WTC11 (cell line): ENCODE data around the gene MAP3K7.

Source experiments
- ATF1 ChIP-seq: sonication (generic); formaldehyde crosslinking; IDR thresholded peaks from 2 replicates; pipeline ENCODE4 v1.8.1; 2023; ENCODE audit warnings: mild to moderate bottlenecking, moderate library complexity, missing genetic modification reagents
- CREB1 ChIP-seq: sonication (generic); formaldehyde crosslinking; IDR thresholded peaks from 2 replicates; pipeline ENCODE4 v1.8.0; 2023; ENCODE audit warnings: mild to moderate bottlenecking, missing genetic modification reagents
- EMX1 ChIP-seq: fragments of 250-450 bp; sonication (Bioruptor Pico); IDR thresholded peaks from 2 replicates; pipeline ENCODE4 v1.8.0; 2021; ENCODE audit warnings: mild to moderate bottlenecking
- FOXK1 ChIP-seq: sonication (generic); formaldehyde crosslinking; IDR thresholded peaks from 2 replicates; pipeline ENCODE4 v1.8.0; 2022; ENCODE audit warnings: mild to moderate bottlenecking, moderate library complexity, missing genetic modification reagents
- JUN ChIP-seq: sonication (generic); formaldehyde crosslinking; IDR thresholded peaks from 2 replicates; pipeline ENCODE4 v1.8.0; 2023; ENCODE audit warnings: mild to moderate bottlenecking, missing genetic modification reagents
- OVOL2 ChIP-seq: fragments of 250-450 bp; sonication (Bioruptor Pico); IDR thresholded peaks from 2 replicates; pipeline ENCODE4 v1.9.0; 2021; ENCODE audit warnings: mild to moderate bottlenecking, borderline replicate concordance
- ZBTB21 ChIP-seq: sonication (generic); formaldehyde crosslinking; IDR thresholded peaks from 2 replicates; pipeline ENCODE4 v1.8.1; 2023; ENCODE audit warnings: mild to moderate bottlenecking, missing genetic modification reagents, borderline replicate concordance
- TF ChIP-seq, protein P1 (sequence below): sonication (generic); formaldehyde crosslinking; conservative IDR thresholded peaks from 2 replicates; pipeline ENCODE4 v1.8.1; 2022; ENCODE audit warnings: mild to moderate bottlenecking, missing genetic modification reagents
- TF ChIP-seq, protein P2 (sequence below): fragments of 200-600 bp; IDR thresholded peaks from 2 replicates; pipeline ENCODE4 v1.8.0; 2022; ENCODE audit warnings: antibody characterized with exemption
- TF ChIP-seq, protein P3 (sequence below): sonication (generic); formaldehyde crosslinking; IDR thresholded peaks from 2 replicates; pipeline ENCODE4 v1.8.0; 2022; ENCODE audit warnings: mild to moderate bottlenecking, missing genetic modification reagents
- TF ChIP-seq, protein P4 (sequence below): sonication (generic); formaldehyde crosslinking; IDR thresholded peaks from 2 replicates; pipeline ENCODE4 v1.8.0; 2022; ENCODE audit warnings: mild to moderate bottlenecking, missing genetic modification reagents
- TF ChIP-seq, protein P5 (sequence below): sonication (generic); formaldehyde crosslinking; IDR thresholded peaks from 2 replicates; pipeline ENCODE4 v1.8.1; 2023; ENCODE audit warnings: mild to moderate bottlenecking, missing genetic modification reagents

DNA sequence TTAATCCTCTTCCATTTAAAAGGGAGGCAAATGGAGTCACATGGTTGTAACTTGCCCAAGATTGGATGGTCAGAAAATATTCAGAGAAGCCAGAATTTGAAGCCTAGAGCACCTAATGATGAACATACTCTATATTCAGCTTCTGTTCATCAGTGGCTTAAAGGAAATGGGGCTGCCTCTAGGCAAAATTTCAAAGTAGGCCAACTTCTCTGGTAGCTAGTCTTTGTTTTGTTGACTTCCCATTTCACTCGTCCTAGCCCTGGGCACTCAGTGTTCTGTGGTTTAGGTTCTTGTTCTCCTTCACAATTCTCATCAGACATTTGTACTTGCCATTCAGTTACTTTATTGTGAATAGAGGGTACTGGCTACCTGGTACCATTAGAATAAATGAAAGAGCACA lies 13.2 kb downstream of the MAP3K7 start:
- TF ChIP-seq, protein P1, sequence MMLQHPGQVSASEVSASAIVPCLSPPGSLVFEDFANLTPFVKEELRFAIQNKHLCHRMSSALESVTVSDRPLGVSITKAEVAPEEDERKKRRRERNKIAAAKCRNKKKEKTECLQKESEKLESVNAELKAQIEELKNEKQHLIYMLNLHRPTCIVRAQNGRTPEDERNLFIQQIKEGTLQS (CRISPR knock-in tag): no peak
- TF ChIP-seq, protein P2, sequence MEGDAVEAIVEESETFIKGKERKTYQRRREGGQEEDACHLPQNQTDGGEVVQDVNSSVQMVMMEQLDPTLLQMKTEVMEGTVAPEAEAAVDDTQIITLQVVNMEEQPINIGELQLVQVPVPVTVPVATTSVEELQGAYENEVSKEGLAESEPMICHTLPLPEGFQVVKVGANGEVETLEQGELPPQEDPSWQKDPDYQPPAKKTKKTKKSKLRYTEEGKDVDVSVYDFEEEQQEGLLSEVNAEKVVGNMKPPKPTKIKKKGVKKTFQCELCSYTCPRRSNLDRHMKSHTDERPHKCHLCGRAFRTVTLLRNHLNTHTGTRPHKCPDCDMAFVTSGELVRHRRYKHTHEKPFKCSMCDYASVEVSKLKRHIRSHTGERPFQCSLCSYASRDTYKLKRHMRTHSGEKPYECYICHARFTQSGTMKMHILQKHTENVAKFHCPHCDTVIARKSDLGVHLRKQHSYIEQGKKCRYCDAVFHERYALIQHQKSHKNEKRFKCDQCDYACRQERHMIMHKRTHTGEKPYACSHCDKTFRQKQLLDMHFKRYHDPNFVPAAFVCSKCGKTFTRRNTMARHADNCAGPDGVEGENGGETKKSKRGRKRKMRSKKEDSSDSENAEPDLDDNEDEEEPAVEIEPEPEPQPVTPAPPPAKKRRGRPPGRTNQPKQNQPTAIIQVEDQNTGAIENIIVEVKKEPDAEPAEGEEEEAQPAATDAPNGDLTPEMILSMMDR: no peak
- no peak for TF ChIP-seq FOXK1 (CRISPR knock-in tag)
- TF ChIP-seq, protein P3, sequence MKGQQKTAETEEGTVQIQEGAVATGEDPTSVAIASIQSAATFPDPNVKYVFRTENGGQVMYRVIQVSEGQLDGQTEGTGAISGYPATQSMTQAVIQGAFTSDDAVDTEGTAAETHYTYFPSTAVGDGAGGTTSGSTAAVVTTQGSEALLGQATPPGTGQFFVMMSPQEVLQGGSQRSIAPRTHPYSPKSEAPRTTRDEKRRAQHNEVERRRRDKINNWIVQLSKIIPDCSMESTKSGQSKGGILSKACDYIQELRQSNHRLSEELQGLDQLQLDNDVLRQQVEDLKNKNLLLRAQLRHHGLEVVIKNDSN (CRISPR knock-in tag): no peak
- no peak for TF ChIP-seq ZBTB21
- no peak for TF ChIP-seq JUN (CRISPR knock-in tag)
- TF ChIP-seq, protein P4, sequence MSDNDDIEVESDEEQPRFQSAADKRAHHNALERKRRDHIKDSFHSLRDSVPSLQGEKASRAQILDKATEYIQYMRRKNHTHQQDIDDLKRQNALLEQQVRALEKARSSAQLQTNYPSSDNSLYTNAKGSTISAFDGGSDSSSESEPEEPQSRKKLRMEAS: no peak
- no peak for TF ChIP-seq EMX1 (CRISPR knock-in tag)
- TF ChIP-seq OVOL2: no peak
- no peak for TF ChIP-seq CREB1 (CRISPR knock-in tag)
- TF ChIP-seq, protein P5, sequence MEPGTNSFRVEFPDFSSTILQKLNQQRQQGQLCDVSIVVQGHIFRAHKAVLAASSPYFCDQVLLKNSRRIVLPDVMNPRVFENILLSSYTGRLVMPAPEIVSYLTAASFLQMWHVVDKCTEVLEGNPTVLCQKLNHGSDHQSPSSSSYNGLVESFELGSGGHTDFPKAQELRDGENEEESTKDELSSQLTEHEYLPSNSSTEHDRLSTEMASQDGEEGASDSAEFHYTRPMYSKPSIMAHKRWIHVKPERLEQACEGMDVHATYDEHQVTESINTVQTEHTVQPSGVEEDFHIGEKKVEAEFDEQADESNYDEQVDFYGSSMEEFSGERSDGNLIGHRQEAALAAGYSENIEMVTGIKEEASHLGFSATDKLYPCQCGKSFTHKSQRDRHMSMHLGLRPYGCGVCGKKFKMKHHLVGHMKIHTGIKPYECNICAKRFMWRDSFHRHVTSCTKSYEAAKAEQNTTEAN (CRISPR knock-in tag): no peak
- no peak for TF ChIP-seq ATF1 (CRISPR knock-in tag)
